Forelimb muscle (tissue), 1 donor: ENCODE data around the gene MYZAP. TPM values are rescaled to one million over a fixed set of nuclear protein-coding genes. Genes with fewer than 3 reads are reported as not detected.
A peak's percentile ranks its signal among the peaks of the same experiment; 100 is the strongest.

Experiments used
- DNase-seq: peaks from one replicate; pipeline ENCODE4 v3.0.0-alpha.2; 2013; ENCODE audit warnings: low read depth
- polyA plus RNA-seq: library from polyadenylated mRNA; unstranded; fragments of 120-200 nt; gene quantifications from one replicate; pipeline ENCODE4 v1.2.1, GENCODE V29; 2013; ENCODE audit not compliant: insufficient read length

The MYZAP gene
- polyA plus RNA-seq, 1 donor: 2.6 TPM

GRCh38 chr15:57696146-57696545, 104.4 kb downstream of the MYZAP start:
- no peak for DNase-seq

GRCh38 chr15:57697588-57697987, 105.9 kb downstream of the MYZAP start:
- no peak for DNase-seq

- DNase-seq: no peak
Measured at GRCh38 chr15:57698243-57698642, 106.5 kb downstream of the MYZAP start.

- no peak for DNase-seq
Measured at GRCh38 chr15:57698991-57699390, 107.3 kb downstream of the MYZAP start.

GRCh38 chr15:57703387-57703786, 111.7 kb downstream of the MYZAP start:
- DNase-seq: no peak

- no peak for DNase-seq
Measured at GRCh38 chr15:57704441-57704840, 112.7 kb downstream of the MYZAP start.

- DNase-seq: no peak
Measured at GRCh38 chr15:57705746-57706404, 114.2 kb downstream of the MYZAP start.

- DNase-seq: peak; percentile 98
Measured at GRCh38 chr15:57706405-57707209, 114.9 kb downstream of the MYZAP start, which contains the start of gene POLR2M. POLR2M (plus strand) TSS chr15:57706714; CDS start chr15:57706843, 129 bp downstream.

GRCh38 chr15:57708047-57708446, 116.3 kb downstream of the MYZAP start:
- no peak for DNase-seq

GRCh38 chr15:57718309-57718708, 126.6 kb downstream of the MYZAP start:
- DNase-seq: no peak

GRCh38 chr15:57720867-57721266, 129.2 kb downstream of the MYZAP start:
- no peak for DNase-seq

- DNase-seq: no peak
Measured at GRCh38 chr15:57726411-57726810, 134.7 kb downstream of the MYZAP start.

GRCh38 chr15:57727031-57727430, 135.3 kb downstream of the MYZAP start:
- no peak for DNase-seq

GRCh38 chr15:57728436-57728835, 136.7 kb downstream of the MYZAP start:
- no peak for DNase-seq

- DNase-seq: no peak
Measured at GRCh38 chr15:57730876-57731275, 139.2 kb downstream of the MYZAP start.

- no peak for DNase-seq
Measured at GRCh38 chr15:57731530-57732103, 139.9 kb downstream of the MYZAP start.

GRCh38 chr15:57732526-57733331, 141.0 kb downstream of the MYZAP start:
- DNase-seq: no peak

GRCh38 chr15:57734860-57735259, 143.2 kb downstream of the MYZAP start:
- DNase-seq: no peak
